ENCODE results near the gene IFNA1. TPM values are rescaled to one million over a fixed set of nuclear protein-coding genes. Genes with fewer than 3 reads are reported as not detected.

The IFNA1 gene
- polyA plus RNA-seq, 1 donor (not counting 4 experiments of a cell fraction or from before 2014, with no cell fraction given): not detected

DNA sequence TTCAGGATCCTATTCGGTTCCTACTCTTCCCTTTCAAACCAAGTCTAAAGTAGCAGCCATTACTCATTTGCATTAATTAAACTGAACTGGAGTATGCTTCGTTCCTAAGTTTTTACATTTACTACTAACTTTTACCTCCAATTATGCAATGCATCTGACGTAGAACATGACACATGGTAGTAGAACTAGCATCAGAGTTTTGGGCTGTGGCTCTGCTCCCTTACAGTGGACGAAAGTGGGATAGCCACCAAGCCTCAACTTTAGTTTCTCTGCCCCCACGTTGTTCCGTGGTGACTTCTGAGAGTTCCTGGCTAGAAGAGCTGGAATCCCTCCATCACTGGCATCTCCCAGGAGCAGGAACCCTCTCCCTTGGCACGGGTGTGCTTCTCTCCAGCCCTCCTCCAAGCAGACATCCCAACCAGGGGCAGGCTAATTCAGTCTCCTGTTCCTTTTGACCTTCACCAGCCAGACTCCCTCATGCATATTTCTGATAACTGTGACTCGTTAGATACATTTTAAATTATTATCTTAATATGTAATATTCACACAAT lies 39.0 kb downstream of the IFNA1 start:
- no peaks in the 10 kb centered on the region for H3K4me1 ChIP-seq (ENCODE audit: control insufficient read depth, extremely low read depth, insufficient read depth, low read length)
- no peak overlapping the region for H3K27ac ChIP-seq (ENCODE audit: control insufficient read depth, insufficient read depth, low read length)
- no peaks in the 10 kb centered on the region for H3K9me3 ChIP-seq (ENCODE audit: control insufficient read depth, low read depth, low read length)
- H3K9ac ChIP-seq (ENCODE audit: control insufficient read depth, extremely low read depth, insufficient read depth, low read length): no peak overlapping the region
- dilution Hi-C loops (cut with MboI; ENCODE audit: extremely low pct_ligation_motif_present, low sequenced_read_pairs): no loop called here
- H3K4me3 ChIP-seq (ENCODE audit: control insufficient read depth in 2 of 3, extremely low read depth in 1 of 3, insufficient read depth in 2 of 3, low read depth in 1 of 3, low read length in 3 of 3): no peak overlapping the region
- no peak for TF ChIP-seq EZH2 (IDR thresholded peaks at IDR 0.05; ENCODE audit: low read length)
- TF ChIP-seq, protein P1, sequence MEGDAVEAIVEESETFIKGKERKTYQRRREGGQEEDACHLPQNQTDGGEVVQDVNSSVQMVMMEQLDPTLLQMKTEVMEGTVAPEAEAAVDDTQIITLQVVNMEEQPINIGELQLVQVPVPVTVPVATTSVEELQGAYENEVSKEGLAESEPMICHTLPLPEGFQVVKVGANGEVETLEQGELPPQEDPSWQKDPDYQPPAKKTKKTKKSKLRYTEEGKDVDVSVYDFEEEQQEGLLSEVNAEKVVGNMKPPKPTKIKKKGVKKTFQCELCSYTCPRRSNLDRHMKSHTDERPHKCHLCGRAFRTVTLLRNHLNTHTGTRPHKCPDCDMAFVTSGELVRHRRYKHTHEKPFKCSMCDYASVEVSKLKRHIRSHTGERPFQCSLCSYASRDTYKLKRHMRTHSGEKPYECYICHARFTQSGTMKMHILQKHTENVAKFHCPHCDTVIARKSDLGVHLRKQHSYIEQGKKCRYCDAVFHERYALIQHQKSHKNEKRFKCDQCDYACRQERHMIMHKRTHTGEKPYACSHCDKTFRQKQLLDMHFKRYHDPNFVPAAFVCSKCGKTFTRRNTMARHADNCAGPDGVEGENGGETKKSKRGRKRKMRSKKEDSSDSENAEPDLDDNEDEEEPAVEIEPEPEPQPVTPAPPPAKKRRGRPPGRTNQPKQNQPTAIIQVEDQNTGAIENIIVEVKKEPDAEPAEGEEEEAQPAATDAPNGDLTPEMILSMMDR (optimal IDR thresholded peaks at IDR 0.05 in 1 of 3, IDR thresholded peaks at IDR 0.05 in 1 of 3, conservative IDR thresholded peaks at IDR 0.05 in 1 of 3; ENCODE audit: extremely low read depth in 1 of 3, insufficient read depth in 2 of 3, low read length in 3 of 3): no peak
- H3K27me3 ChIP-seq (ENCODE audit: control insufficient read depth, extremely low read depth, insufficient read depth, low read length): no peaks in the 10 kb centered on the region
- H3K9me1 ChIP-seq (ENCODE audit: control insufficient read depth, extremely low read depth, insufficient read depth, low read length): no peaks in the 10 kb centered on the region
- no peak overlapping the region for H3K4me2 ChIP-seq (ENCODE audit: control insufficient read depth, extremely low read depth, insufficient read depth, low read depth, low read length)
- FAIRE-seq (no peak), DNase-seq (ENCODE audit: low read depth, low spot score) (no peak)
- no peaks in the 10 kb centered on the region for H4K20me1 ChIP-seq (ENCODE audit: control insufficient read depth, extremely low read depth, insufficient read depth, low read length)
- no peak overlapping the region for H2AFZ ChIP-seq (ENCODE audit: control insufficient read depth, low read length)
- H3K36me3 ChIP-seq (ENCODE audit: control insufficient read depth in 2 of 2, extremely low read depth in 1 of 2, insufficient read depth in 2 of 2, low read length in 2 of 2): peaks cover 12 to 18% of the 10 kb centered on the region in 2 experiments
- no peaks in the 10 kb centered on the region for H3K79me2 ChIP-seq (ENCODE audit: control insufficient read depth, insufficient read depth, low read length)

DNA sequence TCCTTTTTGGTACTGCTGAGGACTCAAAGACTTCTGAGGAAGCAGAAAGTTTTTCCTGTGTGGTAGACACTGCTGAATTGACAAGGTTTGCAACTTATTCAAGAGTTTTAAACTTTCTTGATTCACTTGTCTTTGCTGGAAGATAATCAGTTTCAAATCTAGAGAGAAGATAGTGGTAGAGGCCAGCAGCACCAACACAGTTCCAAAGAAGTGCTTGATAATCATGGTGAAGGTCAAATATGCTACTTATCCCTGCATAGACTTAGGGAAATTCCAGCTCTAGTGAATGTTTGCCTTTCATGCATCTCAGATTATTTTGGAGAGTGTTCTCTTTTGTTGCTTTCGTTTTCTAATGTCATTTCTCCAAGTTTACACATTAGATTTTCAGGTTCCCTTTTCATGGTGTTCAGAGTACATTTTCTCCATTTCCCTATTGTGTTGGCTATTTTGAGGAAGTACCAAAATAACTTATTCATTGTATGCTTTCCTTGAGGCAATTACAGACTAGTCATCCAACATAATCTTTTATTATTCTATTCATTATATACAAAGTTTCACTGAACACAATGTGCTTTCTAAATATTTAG lies 41.3 kb downstream of the IFNA1 start:
- Histone ChIP-seq H3K9me3 (ENCODE audit: control insufficient read depth, low read depth, low read length) (no peaks in the 10 kb centered on the region), H3K9me1 (ENCODE audit: control insufficient read depth, extremely low read depth, insufficient read depth, low read length) (no peaks in the 10 kb centered on the region), H2AFZ (ENCODE audit: control insufficient read depth, low read length) (no peak overlapping the region), H3K4me1 (ENCODE audit: control insufficient read depth, extremely low read depth, insufficient read depth, low read length) (no peaks in the 10 kb centered on the region), H3K36me3 (ENCODE audit: control insufficient read depth in 2 of 2, extremely low read depth in 1 of 2, insufficient read depth in 2 of 2, low read length in 2 of 2) (peaks cover 8 to 14% of the 10 kb centered on the region in 2 experiments), H3K9ac (ENCODE audit: control insufficient read depth, extremely low read depth, insufficient read depth, low read length) (no peak overlapping the region), H3K27ac (ENCODE audit: control insufficient read depth, insufficient read depth, low read length) (no peak overlapping the region), H3K79me2 (ENCODE audit: control insufficient read depth, insufficient read depth, low read length) (no peaks in the 10 kb centered on the region), H3K27me3 (ENCODE audit: control insufficient read depth, extremely low read depth, insufficient read depth, low read length) (no peaks in the 10 kb centered on the region), H3K4me2 (ENCODE audit: control insufficient read depth, extremely low read depth, insufficient read depth, low read depth, low read length) (no peak overlapping the region), H3K4me3 (ENCODE audit: control insufficient read depth in 2 of 3, extremely low read depth in 1 of 3, insufficient read depth in 2 of 3, low read depth in 1 of 3, low read length in 3 of 3) (no peak overlapping the region), H4K20me1 (ENCODE audit: control insufficient read depth, extremely low read depth, insufficient read depth, low read length) (no peaks in the 10 kb centered on the region)
- FAIRE-seq (no peak), DNase-seq (ENCODE audit: low read depth, low spot score) (no peak)
- TF ChIP-seq, protein P1 (optimal IDR thresholded peaks at IDR 0.05 in 1 of 3, IDR thresholded peaks at IDR 0.05 in 1 of 3, conservative IDR thresholded peaks at IDR 0.05 in 1 of 3; ENCODE audit: extremely low read depth in 1 of 3, insufficient read depth in 2 of 3, low read length in 3 of 3): no peak
- no peak for TF ChIP-seq EZH2 (IDR thresholded peaks at IDR 0.05; ENCODE audit: low read length)
- dilution Hi-C loops (cut with MboI; ENCODE audit: extremely low pct_ligation_motif_present, low sequenced_read_pairs): no loop called here
